GM18870 (cell line): Measurements from ENCODE around the gene LRCH1.
A peak's percentile ranks its signal among the peaks of the same experiment; 100 is the strongest.

Source experiments
- ATAC-seq: cut with Tn5 transposase; IDR thresholded peaks from one replicate; pipeline ENCODE4 v1.9.1; 2021; ENCODE audit warnings: moderate library complexity; ENCODE audit not compliant: unreplicated experiment

Gene LRCH1

DNA sequence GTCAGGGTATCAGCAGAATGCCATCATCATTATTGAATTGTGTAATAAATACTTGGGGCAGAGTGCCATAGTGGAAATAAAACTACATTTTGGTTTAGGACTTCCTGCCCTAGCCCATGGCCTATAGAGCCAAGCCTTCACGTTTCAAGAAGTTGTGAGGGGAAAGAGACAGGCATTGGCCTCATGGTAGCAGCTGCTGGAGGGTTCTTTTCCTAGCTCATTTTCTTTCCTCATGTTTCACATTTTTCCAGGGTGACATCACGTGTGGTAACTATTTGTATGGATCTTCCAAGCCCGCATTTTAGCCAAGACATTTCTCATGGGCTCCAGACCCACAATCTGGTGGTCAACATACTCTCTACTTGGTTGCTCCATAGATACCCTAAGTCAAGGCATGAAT, 80.4 kb downstream of the LRCH1 start:
- no peak for ATAC-seq

DNA sequence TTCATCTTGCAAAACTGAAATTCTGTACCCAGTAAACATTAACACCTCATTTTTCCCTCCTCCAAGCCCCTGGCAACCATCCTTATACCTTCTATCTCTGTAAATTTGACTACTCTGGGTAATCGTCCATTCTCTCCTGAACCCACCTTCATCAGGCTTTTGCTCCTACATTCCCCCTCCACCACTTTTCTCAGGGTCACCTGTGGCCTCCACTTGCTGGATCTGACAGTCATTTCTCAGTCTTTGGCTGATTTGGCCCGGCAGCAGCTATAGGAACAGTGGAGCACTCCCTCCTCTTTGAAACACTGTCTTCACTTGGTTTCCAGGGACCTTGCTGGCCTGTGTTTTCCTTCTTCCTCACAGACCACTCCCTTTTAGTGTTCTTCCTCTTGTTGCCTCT, 83.5 kb downstream of the LRCH1 start:
- ATAC-seq, result no peak

GRCh38 chr13:46637213-46637612, 84.2 kb downstream of the LRCH1 start:
- no peak for ATAC-seq

DNA sequence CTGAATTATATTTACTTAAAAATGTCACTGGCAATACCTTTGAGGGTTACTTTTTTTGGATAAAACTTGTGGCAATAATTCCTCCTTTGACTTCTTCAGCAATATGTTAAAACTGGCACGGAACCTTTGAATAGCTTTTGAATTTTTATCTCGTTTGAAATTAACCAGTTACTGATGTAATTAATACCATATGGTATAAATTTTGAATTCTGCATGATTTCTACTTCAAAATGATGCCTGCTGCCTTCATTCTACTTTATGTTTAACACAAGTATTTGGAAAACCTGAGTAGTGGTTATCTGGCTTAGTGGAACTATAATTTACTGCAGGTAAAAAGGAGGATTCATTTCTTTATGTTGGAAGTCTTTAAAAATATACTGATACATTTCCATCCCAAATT, 85.3 kb downstream of the LRCH1 start:
- no peak for ATAC-seq

- ATAC-seq, result peak; percentile 85
These were observed 86.3 kb downstream of the LRCH1 start for GRCh38 chr13:46639033-46639981.

DNA sequence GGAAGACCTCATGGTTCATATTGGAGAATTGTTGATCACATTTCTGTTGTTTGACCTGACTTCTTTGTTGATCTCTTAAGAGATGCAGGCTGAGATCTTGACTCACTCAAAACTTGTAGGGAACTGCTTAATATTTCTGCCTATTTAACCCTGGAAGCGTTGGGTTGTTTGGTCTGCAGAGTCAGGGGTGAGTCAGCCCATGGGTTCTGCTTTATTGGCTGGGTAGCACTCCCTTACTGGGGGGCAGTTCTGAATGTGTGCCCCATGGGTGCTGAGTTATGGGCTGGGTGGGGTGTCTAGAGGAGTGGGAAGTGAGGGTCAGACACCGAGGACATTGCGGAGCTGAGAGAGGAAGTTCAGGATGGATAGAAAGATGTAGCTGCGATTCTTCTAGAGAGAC, 87.9 kb downstream of the LRCH1 start:
- no peak for ATAC-seq

DNA sequence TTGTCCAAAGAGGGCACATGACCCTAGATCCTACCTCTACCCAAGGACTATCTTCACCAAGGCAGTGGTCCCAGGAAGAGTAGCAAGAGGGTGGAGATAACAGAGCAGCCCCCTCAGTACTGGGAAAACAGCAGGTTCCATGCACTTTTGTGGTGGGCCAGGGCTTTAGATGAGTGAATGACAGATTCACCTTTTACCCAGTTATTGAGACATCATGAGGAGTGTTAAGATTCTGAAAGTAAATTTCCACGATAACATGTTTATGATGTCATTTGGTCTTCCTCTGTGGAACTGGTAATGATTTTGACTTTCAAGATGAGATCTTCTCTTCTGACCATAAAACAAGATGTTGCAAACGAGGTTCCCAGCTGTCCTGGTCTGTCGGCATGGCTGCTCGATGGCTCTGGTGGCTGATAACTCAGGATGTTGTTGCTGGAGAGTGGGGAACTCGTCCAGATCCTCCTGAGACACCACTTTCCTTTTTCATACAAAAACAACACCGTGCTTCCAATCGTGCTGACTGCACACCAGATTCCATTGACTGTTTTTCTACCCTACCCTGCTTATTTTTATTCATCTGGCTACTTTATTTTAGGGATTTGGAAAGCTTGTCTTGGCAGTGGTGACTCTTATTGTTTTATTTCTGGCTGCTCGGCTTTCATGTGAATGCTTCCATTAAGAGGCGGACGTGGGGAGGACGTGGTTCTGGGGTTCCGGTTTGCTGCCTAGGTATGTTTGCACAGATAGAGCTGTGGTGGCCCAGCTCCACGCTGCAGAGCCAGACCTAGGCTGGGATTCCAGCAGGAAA, 88.5 kb downstream of the LRCH1 start:
- no peak for ATAC-seq

GRCh38 chr13:46642254-46642653, 89.3 kb downstream of the LRCH1 start:
- ATAC-seq, result no peak

DNA sequence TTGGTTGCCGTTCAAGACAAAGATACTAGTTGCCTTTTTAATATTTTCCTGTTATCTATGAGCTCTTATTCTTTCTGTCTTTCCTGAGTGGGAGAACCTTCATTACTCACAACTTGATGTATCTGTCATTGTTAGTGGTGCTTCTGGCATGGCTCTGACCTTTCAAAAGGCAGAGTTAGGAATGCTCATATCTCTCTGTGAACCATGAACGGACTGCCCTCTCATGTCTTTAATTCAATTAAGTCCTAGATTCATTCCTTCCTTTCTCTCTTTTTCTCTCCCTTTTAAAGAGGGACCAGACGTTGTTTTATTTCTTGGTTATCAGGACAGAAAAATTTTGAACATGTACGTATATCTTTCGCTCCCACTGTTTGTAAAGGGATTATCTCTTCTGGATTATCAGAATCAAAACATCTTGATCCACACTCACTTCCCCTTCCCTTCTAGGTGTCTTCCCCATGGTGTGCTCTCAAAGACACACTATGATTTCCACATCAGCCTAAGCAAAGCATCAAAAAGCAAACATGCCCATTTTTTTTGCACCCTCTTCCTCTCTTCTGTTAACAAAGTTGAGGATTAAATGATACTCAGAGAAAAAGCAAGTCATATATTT, 90.3 kb downstream of the LRCH1 start:
- ATAC-seq, result no peak

GRCh38 chr13:46644816-46645215, 91.8 kb downstream of the LRCH1 start:
- no peak for ATAC-seq

DNA sequence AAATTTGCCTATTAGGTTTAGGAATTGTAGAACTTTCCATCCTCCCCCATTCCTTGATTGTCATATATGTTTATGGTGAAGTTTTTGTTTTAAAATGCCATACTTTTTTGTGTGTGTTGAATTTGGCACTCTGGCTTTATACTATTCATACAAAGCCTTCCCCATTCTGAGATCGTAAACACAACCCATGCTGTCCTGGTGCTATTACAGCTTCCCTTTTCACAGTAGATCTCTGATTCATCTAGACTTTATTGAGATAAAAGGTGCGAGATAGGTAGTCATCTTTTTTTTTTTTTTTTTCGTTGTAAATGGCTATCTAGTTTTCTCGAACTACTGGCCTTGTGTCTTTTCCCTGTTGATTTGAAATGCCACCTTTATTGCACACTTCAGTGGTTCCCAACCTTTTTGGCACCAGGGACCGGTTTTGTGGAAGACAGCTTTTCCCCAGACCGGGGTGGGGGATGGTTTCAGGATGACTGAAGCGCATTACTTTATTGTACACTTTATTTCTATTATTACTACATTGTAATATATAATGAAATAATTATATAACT, 94.6 kb downstream of the LRCH1 start:
- no peak for ATAC-seq

GRCh38 chr13:46648166-46648607, 95.2 kb downstream of the LRCH1 start:
- peak; percentile 63 for ATAC-seq

- no peak for ATAC-seq
These were observed 96.8 kb downstream of the LRCH1 start for GRCh38 chr13:46649816-46650215.

- no peak for ATAC-seq
These were observed 102.0 kb downstream of the LRCH1 start for GRCh38 chr13:46654951-46655350.

- ATAC-seq, result no peak
These were observed 102.6 kb downstream of the LRCH1 start for GRCh38 chr13:46655377-46656180.

DNA sequence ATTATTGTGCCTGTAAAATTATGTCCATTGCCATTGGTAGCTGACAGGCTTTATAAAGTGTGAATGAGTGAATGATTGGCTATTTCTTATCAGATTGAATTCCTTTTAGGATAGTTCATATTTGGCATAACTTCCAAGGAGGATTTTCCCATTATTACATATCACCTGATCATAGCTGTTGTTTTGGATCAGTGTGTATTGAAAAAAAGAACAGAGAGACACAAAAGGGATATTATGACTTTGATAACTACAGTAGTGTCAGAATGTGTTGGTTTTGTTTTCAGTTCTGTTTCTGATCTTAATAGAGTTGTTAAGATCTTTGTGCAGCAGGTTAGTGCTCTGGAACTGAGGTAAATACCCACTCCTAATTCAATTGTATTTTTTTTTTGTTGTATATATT, 103.8 kb downstream of the LRCH1 start:
- peak; percentile 86 for ATAC-seq

DNA sequence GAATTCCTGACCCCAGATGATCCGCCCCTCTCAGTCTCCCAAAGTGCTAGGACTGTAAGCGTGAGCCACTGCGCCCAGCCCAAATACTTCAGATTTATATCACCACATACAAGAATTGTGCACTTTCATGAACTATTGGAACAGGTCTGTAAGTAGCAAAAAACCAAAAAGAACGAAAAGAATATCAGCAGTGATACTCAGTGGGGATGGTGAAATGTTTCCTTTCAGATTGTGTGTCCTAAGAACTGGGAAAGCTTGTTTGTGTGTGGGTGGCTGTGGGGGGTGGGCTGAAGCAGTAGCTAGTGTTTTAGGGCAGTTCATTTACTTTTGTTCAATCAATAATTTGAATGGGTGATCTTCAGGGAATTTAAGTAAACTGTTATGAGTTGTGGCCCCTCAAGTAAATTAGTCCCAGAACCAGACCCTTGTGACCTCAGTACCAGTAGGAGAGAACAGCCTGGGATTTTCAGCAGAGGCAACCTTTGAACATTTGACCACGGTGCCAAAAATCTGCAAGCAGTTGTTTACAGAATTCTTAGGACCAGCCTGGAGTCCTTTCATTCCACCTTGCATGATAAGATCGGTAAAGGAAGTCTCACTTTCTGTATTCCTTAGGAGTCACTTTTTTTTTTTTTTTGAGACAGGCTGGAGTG, 106.6 kb downstream of the LRCH1 start:
- no peak for ATAC-seq

DNA sequence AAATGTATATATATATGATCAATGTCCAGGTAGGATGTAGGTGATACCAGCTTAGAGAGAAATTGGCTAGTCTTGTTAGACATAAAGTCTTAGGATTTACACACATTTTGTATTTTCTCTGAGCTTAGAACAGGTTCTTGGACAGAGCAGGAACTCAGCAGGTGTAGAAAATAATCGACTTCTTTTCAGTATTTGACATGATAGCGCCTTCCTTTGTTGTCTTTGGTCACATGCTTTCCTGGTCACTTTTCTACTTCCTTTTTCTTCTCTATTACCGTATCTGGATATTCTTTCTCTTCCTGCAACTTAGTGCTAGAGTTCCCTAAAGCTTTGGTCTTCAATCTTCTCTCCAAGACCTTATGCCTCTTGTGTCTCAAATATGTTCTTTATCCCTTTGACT, 107.4 kb downstream of the LRCH1 start:
- no peak for ATAC-seq

DNA sequence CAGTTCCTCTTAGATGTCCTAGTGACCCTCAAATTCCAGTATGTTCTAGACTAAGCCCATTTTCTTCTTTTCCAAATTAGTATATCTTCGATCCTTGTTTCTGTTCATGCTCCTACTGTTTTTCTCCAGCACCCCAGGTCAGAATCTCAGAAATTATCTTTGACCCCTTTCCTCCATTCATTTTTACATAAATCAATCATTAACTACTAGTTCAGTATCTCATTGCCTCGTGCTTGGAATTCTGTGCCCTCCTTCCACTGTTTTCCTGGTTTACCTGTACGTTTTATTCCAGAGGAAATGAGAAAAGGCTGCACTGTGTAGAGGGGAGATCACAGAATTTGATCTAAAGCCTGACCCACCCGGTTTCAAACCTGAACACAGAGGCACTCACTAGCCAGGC, 107.9 kb downstream of the LRCH1 start:
- no peak for ATAC-seq

DNA sequence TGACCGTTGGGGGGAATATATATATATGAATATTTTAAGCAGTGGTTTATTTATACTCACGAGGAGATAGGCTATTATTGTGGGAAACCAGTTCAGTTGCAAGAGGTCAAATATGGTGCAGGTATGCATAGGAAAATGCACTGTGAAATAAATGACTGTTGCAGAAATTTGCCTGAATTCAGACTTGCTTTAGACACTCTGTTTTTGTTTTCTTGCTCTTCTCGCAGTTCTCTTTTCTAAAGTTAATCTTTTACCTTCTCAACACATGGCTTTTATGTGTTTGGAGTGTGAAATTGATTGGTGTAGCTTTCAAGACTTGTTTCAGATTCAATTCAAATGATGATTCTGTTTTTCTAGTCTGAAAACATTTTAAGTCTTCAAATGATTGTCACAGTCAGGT, 109.7 kb downstream of the LRCH1 start:
- peak; percentile 75 for ATAC-seq
